Diencephalon (tissue), 1 donor: ENCODE measurements around the gene FLYWCH2. TPM values are rescaled to one million over a fixed set of nuclear protein-coding genes. Genes with fewer than 3 reads are reported as not detected.

ENCODE experiments used
- total RNA-seq: library from RNA; depleted of rRNA; stranded (reverse); fragments of >200 nt; gene quantifications from one replicate; pipeline ENCODE4 v1.2.3, GENCODE V29; 2014

Gene FLYWCH2
- total RNA-seq: 42.2 TPM

GRCh38 chr16:2882650-2883457 lies at the start of gene FLYWCH2:
Gene FLYWCH2, plus strand, starts transcription at chr16:2883215. Its CDS starts 13,235 bp downstream, at chr16:2896450.

GRCh38 chr16:2857451-2858244 lies 25.4 kb upstream of the FLYWCH2 start, which contains the start of gene PRSS22:
Gene PRSS22, minus strand, starts transcription at chr16:2858170. Its CDS starts 66 bp downstream, at chr16:2858104.

GRCh38 chr16:2911638-2912329 lies 28.8 kb downstream of the FLYWCH2 start, which contains the start of gene FLYWCH1:
Gene FLYWCH1, plus strand, starts transcription at chr16:2911931. Its CDS starts 17,755 bp downstream, at chr16:2929686.

Other genes with a start within 250 kb of the FLYWCH2 start
- gene KCTD5, start 200.7 kb upstream of the FLYWCH2 start, total RNA-seq: 19.6 TPM
- 3.9 TPM for gene PRSS27, start 163.0 kb upstream of the FLYWCH2 start, total RNA-seq
- gene SRRM2, start 130.6 kb upstream of the FLYWCH2 start, total RNA-seq: 70.1 TPM
- 158 TPM for gene ELOB, start 105.9 kb upstream of the FLYWCH2 start, total RNA-seq
- not detected for gene PRSS33, start 95.7 kb upstream of the FLYWCH2 start, total RNA-seq
- not detected for gene PRSS41, start 84.7 kb upstream of the FLYWCH2 start, total RNA-seq
- gene PRSS21, start 66.0 kb upstream of the FLYWCH2 start, total RNA-seq: not detected
- gene ZG16B, start 52.9 kb upstream of the FLYWCH2 start, total RNA-seq: 0.23 TPM
- gene PRSS22, start 25.0 kb upstream of the FLYWCH2 start, total RNA-seq: not detected
- gene FLYWCH1, start 28.7 kb downstream of the FLYWCH2 start, total RNA-seq: 29.1 TPM
- 0.46 TPM for gene KREMEN2, start 81.1 kb downstream of the FLYWCH2 start, total RNA-seq
- 28.4 TPM for gene PAQR4, start 86.1 kb downstream of the FLYWCH2 start, total RNA-seq
- 2.3 TPM for gene PKMYT1, start 97.2 kb downstream of the FLYWCH2 start, total RNA-seq
- gene CLDN9, start 129.7 kb downstream of the FLYWCH2 start, total RNA-seq: not detected
- 1.2 TPM for gene CLDN6, start 135.0 kb downstream of the FLYWCH2 start, total RNA-seq
- gene TNFRSF12A, start 137.2 kb downstream of the FLYWCH2 start, total RNA-seq: 1.2 TPM
- 20.3 TPM for gene HCFC1R1, start 140.7 kb downstream of the FLYWCH2 start, total RNA-seq
- gene THOC6, start 140.8 kb downstream of the FLYWCH2 start, total RNA-seq: 4.8 TPM
- gene BICDL2, start 153.7 kb downstream of the FLYWCH2 start, total RNA-seq: not detected
- gene MMP25, start 163.3 kb downstream of the FLYWCH2 start, total RNA-seq: 0.92 TPM
- 1.6 TPM for gene IL32, start 182.4 kb downstream of the FLYWCH2 start, total RNA-seq
- gene ZSCAN10, start 216.1 kb downstream of the FLYWCH2 start, total RNA-seq: not detected
- 15.9 TPM for gene ZNF205, start 229.4 kb downstream of the FLYWCH2 start, total RNA-seq